ENCODE data around the gene TUNAR. TPM values are rescaled to one million over a fixed set of nuclear protein-coding genes. Genes with fewer than 3 reads are reported as not detected.

TUNAR gene
- total RNA-seq, 1 experiment from 2014 or later = not detected

DNA sequence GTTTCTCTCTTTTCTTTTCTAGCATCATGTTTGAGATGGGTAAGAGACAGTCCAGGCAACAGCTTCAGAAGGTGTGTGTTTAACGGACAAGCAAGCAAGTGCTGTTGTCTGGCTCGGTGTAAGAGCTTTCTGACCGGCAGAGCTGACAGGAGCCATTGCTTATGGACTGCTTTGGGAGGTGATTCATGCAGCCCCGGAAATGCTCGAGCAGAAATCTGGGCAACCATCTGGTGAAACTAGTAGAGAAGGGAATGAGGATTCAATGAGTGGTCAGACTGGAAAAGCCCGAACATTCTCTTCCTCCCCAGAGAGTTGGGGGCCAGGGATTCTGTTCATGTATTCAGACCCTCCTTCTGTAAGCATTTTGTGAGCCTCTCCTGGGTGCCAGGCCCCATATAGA lies 24.4 kb downstream of the TUNAR start:
- intact Hi-C loops (cut with micrococcal nuclease; ENCODE audit: unreplicated experiment) = no loop called here
- no peaks in the 10 kb centered on the region for H3K4me1 ChIP-seq (replicated peaks; ENCODE audit: insufficient read depth)
- H3K36me3 ChIP-seq (ENCODE audit: low read depth) = no peaks in the 10 kb centered on the region
- H3K4me3 ChIP-seq = no peak overlapping the region
- no peaks in the 10 kb centered on the region for H3F3A ChIP-seq (ENCODE audit: insufficient read depth, low read depth)
- peaks cover 30% of the 10 kb centered on the region for H3K27me3 ChIP-seq (ENCODE audit: insufficient read depth, low read depth)
- CTCF ChIA-PET = no interaction called here
- no peaks in the 10 kb centered on the region for H3K9me3 ChIP-seq (ENCODE audit: insufficient read depth, low read depth)
- H3K9me2 ChIP-seq (ENCODE audit: insufficient read depth) = no peaks in the 10 kb centered on the region
- H2AFZ ChIP-seq = no peak overlapping the region
- H3K4me2 ChIP-seq = no peak overlapping the region
- no TSS peak for BruUV-seq (replicated peaks)
- POLR2A ChIA-PET (ENCODE audit: unreplicated experiment) = no interaction called here
- TF ChIP-seq EZH2 (IDR thresholded peaks at IDR 0.05; ENCODE audit: low read depth) = no peak
- TF ChIP-seq, protein P1, sequence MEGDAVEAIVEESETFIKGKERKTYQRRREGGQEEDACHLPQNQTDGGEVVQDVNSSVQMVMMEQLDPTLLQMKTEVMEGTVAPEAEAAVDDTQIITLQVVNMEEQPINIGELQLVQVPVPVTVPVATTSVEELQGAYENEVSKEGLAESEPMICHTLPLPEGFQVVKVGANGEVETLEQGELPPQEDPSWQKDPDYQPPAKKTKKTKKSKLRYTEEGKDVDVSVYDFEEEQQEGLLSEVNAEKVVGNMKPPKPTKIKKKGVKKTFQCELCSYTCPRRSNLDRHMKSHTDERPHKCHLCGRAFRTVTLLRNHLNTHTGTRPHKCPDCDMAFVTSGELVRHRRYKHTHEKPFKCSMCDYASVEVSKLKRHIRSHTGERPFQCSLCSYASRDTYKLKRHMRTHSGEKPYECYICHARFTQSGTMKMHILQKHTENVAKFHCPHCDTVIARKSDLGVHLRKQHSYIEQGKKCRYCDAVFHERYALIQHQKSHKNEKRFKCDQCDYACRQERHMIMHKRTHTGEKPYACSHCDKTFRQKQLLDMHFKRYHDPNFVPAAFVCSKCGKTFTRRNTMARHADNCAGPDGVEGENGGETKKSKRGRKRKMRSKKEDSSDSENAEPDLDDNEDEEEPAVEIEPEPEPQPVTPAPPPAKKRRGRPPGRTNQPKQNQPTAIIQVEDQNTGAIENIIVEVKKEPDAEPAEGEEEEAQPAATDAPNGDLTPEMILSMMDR (conservative IDR thresholded peaks at IDR 0.05) = no peak
- H3K27ac ChIP-seq = no peak overlapping the region
- no peak for DNase-seq
- no peaks in the 10 kb centered on the region for H4K20me1 ChIP-seq (ENCODE audit: insufficient read depth)
- no peaks in the 10 kb centered on the region for H3K79me2 ChIP-seq (ENCODE audit: low read depth)

DNA sequence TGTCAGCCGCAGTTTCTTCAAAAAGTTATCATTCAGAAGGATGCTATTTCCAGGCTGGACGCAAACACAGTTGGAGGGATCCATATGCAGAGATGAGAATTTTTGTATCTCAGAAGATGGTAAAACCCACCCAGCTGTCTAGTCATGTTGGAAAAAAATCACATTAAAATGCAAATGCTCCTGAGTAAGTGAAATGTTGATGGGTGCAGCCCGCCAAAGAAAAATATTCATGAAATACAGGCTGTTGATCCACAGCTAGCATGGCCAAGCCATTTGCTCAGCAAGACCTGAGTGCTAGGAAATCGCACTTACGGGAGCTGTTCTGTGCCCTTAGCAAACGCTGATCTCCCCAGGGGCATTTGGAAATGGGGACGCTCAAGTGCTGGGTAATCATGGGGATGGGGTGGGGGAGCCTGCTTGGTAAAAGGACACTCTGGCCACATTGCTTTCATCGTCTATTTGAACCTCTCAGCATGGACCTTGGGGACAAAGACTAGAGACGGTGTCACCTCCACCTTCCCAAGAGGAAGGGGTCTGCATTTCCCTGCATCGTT lies 25.7 kb downstream of the TUNAR start:
- Histone ChIP-seq H3K9me3 (ENCODE audit: insufficient read depth, low read depth) (no peaks in the 10 kb centered on the region), H3K9me2 (ENCODE audit: insufficient read depth) (no peaks in the 10 kb centered on the region), H3K27ac (no peak overlapping the region), H3K4me2 (no peak overlapping the region), H3K79me2 (ENCODE audit: low read depth) (no peaks in the 10 kb centered on the region), H3F3A (ENCODE audit: insufficient read depth, low read depth) (no peaks in the 10 kb centered on the region), H3K4me1 (replicated peaks; ENCODE audit: insufficient read depth) (no peaks in the 10 kb centered on the region), H3K27me3 (ENCODE audit: insufficient read depth, low read depth) (peaks cover 18% of the 10 kb centered on the region; the same call in 1 of the 2 replicates), H4K20me1 (ENCODE audit: insufficient read depth) (no peaks in the 10 kb centered on the region), H3K4me3 (no peak overlapping the region), H2AFZ (no peak overlapping the region), H3K36me3 (ENCODE audit: low read depth) (no peaks in the 10 kb centered on the region)
- DNase-seq = no peak
- POLR2A ChIA-PET (ENCODE audit: unreplicated experiment) = no interaction called here
- CTCF ChIA-PET = no interaction called here
- no peak for TF ChIP-seq EZH2 (IDR thresholded peaks at IDR 0.05; ENCODE audit: low read depth)
- TF ChIP-seq, protein P1 (conservative IDR thresholded peaks at IDR 0.05) = no peak
- BruUV-seq (replicated peaks) = no TSS peak
- intact Hi-C loops (cut with micrococcal nuclease; ENCODE audit: unreplicated experiment) = no loop called here

DNA sequence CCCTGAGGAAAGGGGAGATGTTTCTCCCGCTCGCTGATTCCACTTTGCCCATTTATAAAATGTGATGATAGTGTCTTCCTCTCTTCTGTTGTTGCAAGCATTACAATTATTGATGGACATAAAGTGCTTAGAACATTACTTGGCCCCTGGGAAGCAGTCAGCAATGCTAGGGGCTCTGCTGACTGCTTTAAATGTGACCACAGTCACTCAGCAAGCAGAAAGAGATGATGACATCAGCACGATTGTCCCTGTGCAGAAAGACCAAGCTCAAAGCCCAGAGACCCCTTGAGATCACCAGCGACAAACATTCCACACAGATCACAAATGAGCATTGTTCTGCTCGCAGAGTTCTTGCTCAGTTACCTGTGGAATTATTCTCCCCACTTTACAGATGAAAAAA lies 26.5 kb downstream of the TUNAR start:
- Histone ChIP-seq H3K27ac (no peak overlapping the region), H4K20me1 (ENCODE audit: insufficient read depth) (no peaks in the 10 kb centered on the region), H3K9me3 (ENCODE audit: insufficient read depth, low read depth) (no peaks in the 10 kb centered on the region), H3K4me1 (replicated peaks; ENCODE audit: insufficient read depth) (no peaks in the 10 kb centered on the region), H3F3A (ENCODE audit: insufficient read depth, low read depth) (no peaks in the 10 kb centered on the region), H3K27me3 (ENCODE audit: insufficient read depth, low read depth) (peaks cover 11% of the 10 kb centered on the region; the same call in 1 of the 2 replicates), H3K4me2 (no peak overlapping the region), H2AFZ (no peak overlapping the region), H3K9me2 (ENCODE audit: insufficient read depth) (no peaks in the 10 kb centered on the region), H3K4me3 (no peak overlapping the region), H3K36me3 (ENCODE audit: low read depth) (no peaks in the 10 kb centered on the region), H3K79me2 (ENCODE audit: low read depth) (no peaks in the 10 kb centered on the region)
- BruUV-seq (replicated peaks) = no TSS peak
- ChIA-PET CTCF (no interaction called here), POLR2A (ENCODE audit: unreplicated experiment) (no interaction called here)
- no peak for TF ChIP-seq EZH2 (IDR thresholded peaks at IDR 0.05; ENCODE audit: low read depth)
- TF ChIP-seq, protein P1 (conservative IDR thresholded peaks at IDR 0.05) = no peak
- intact Hi-C loops (cut with micrococcal nuclease; ENCODE audit: unreplicated experiment) = no loop called here
- no peak for DNase-seq

Data from PC-9 (cell line).